ENCODE data around the gene KDM5B.

KDM5B gene

GRCh38 chr1:202685641-202686040 lies 122.6 kb downstream of the KDM5B start:
- no peak for DNase-seq (ENCODE audit: low spot score)
- in situ Hi-C loops (cut with MboI; ENCODE audit: low sequenced_read_pairs, unreplicated experiment): no loop called here
- TF ChIP-seq CTCF (IDR thresholded peaks at IDR 0.05; ENCODE audit: borderline replicate concordance, control extremely low read depth, extremely low read depth, insufficient read depth, missing control alignments): no peak

GRCh38 chr1:202684716-202685115 lies 123.5 kb downstream of the KDM5B start:
- no peak for TF ChIP-seq CTCF (IDR thresholded peaks at IDR 0.05; ENCODE audit: borderline replicate concordance, control extremely low read depth, extremely low read depth, insufficient read depth, missing control alignments)
- no peak for DNase-seq (ENCODE audit: low spot score)
- in situ Hi-C loops (cut with MboI; ENCODE audit: low sequenced_read_pairs, unreplicated experiment): no loop called here

- in situ Hi-C loops (cut with MboI; ENCODE audit: low sequenced_read_pairs, unreplicated experiment): no loop called here
- no peak for TF ChIP-seq CTCF (IDR thresholded peaks at IDR 0.05; ENCODE audit: borderline replicate concordance, control extremely low read depth, extremely low read depth, insufficient read depth, missing control alignments)
Observed at GRCh38 chr1:202683029-202683428, 125.2 kb downstream of the KDM5B start.

GRCh38 chr1:202682477-202682876 lies 125.7 kb downstream of the KDM5B start:
- no peak for TF ChIP-seq CTCF (IDR thresholded peaks at IDR 0.05; ENCODE audit: borderline replicate concordance, control extremely low read depth, extremely low read depth, insufficient read depth, missing control alignments)
- in situ Hi-C loops (cut with MboI; ENCODE audit: low sequenced_read_pairs, unreplicated experiment): no loop called here
- DNase-seq (ENCODE audit: low spot score): no peak

More at GRCh38 chr1:202683029-202683428, 125.2 kb downstream of the KDM5B start:
- no peak for DNase-seq (ENCODE audit: low spot score)

GRCh38 chr1:202681736-202682420 lies 126.3 kb downstream of the KDM5B start:
- DNase-seq (ENCODE audit: low spot score): no peak
- TF ChIP-seq CTCF (IDR thresholded peaks at IDR 0.05; ENCODE audit: borderline replicate concordance, control extremely low read depth, extremely low read depth, insufficient read depth, missing control alignments): no peak
- in situ Hi-C loops (cut with MboI; ENCODE audit: low sequenced_read_pairs, unreplicated experiment): no loop called here

- in situ Hi-C loops (cut with MboI; ENCODE audit: low sequenced_read_pairs, unreplicated experiment): no loop called here
- no peak for TF ChIP-seq CTCF (IDR thresholded peaks at IDR 0.05; ENCODE audit: borderline replicate concordance, control extremely low read depth, extremely low read depth, insufficient read depth, missing control alignments)
- DNase-seq (ENCODE audit: low spot score): no peak
Observed at GRCh38 chr1:202680586-202681352, 127.5 kb downstream of the KDM5B start.

All from GM13976 (cell line).